Measurements from ENCODE around the gene RNF212B. TPM values are rescaled to one million over a fixed set of nuclear protein-coding genes. Genes with fewer than 3 reads are reported as not detected.
"Not testable (repeated sequence)": the region's sequence is repeated elsewhere in the genome, so short reads cannot be mapped to it uniquely, and the experiment has no call there.

The RNF212B gene
- total RNA-seq, 1 donor from 2014 or later = not detected

GRCh38 chr14:23249824-23250223 is 12.1 kb downstream of the RNF212B start:
- no peak for TF ChIP-seq CTCF (IDR thresholded peaks at IDR 0.05; ENCODE audit: borderline replicate concordance)
- intact Hi-C loops (cut with micrococcal nuclease) = no loop called here
- Histone ChIP-seq H3K27ac (replicated peaks) (no peak overlapping the region), H3K27me3 (ENCODE audit: low read depth) (peaks cover 25% of the 10 kb centered on the region), H3K36me3 (no peaks in the 10 kb centered on the region), H3K4me1 (no peaks in the 10 kb centered on the region), H3K9me3 (replicated peaks) (no peaks in the 10 kb centered on the region), H3K4me3 (no peak overlapping the region)
- no peak for DNase-seq

- H3K9me3 ChIP-seq (replicated peaks) = no peaks in the 10 kb centered on the region
- intact Hi-C loops (cut with micrococcal nuclease) = no loop called here
- DNase-seq = no peak
- no peaks in the 10 kb centered on the region for H3K4me1 ChIP-seq
- TF ChIP-seq CTCF (IDR thresholded peaks at IDR 0.05; ENCODE audit: borderline replicate concordance) = no peak
- H3K4me3 ChIP-seq = no peak overlapping the region
- H3K36me3 ChIP-seq = no peaks in the 10 kb centered on the region
- no peak overlapping the region for H3K27ac ChIP-seq (replicated peaks)
- peaks cover 30% of the 10 kb centered on the region for H3K27me3 ChIP-seq (ENCODE audit: low read depth)
Measured at GRCh38 chr14:23252006-23252405, 14.3 kb downstream of the RNF212B start.

- H3K9me3 ChIP-seq (replicated peaks) = no peaks in the 10 kb centered on the region
- no peak overlapping the region for H3K4me3 ChIP-seq
- H3K27ac ChIP-seq (replicated peaks) = no peak overlapping the region
- H3K4me1 ChIP-seq = no peaks in the 10 kb centered on the region
- DNase-seq = no peak
- intact Hi-C loops (cut with micrococcal nuclease) = no loop called here
- peaks cover 33% of the 10 kb centered on the region for H3K27me3 ChIP-seq (ENCODE audit: low read depth)
- no peak for TF ChIP-seq CTCF (IDR thresholded peaks at IDR 0.05; ENCODE audit: borderline replicate concordance)
- H3K36me3 ChIP-seq = no peaks in the 10 kb centered on the region
Measured at GRCh38 chr14:23252420-23253333, 14.9 kb downstream of the RNF212B start.

GRCh38 chr14:23258256-23258655 is 20.5 kb downstream of the RNF212B start:
- Histone ChIP-seq H3K4me3 (no peak overlapping the region), H3K27me3 (ENCODE audit: low read depth) (peaks cover 45% of the 10 kb centered on the region), H3K36me3 (no peaks in the 10 kb centered on the region), H3K27ac (replicated peaks) (no peak overlapping the region), H3K4me1 (no peaks in the 10 kb centered on the region), H3K9me3 (replicated peaks) (no peaks in the 10 kb centered on the region)
- intact Hi-C loops (cut with micrococcal nuclease) = no loop called here
- DNase-seq = no peak
- no peak for TF ChIP-seq CTCF (IDR thresholded peaks at IDR 0.05; ENCODE audit: borderline replicate concordance)

- H3K27me3 ChIP-seq (ENCODE audit: low read depth) = peaks cover 42% of the 10 kb centered on the region
- no peaks in the 10 kb centered on the region for H3K4me1 ChIP-seq
- no peak overlapping the region for H3K27ac ChIP-seq (replicated peaks)
- no peaks in the 10 kb centered on the region for H3K9me3 ChIP-seq (replicated peaks)
- H3K4me3 ChIP-seq = no peak overlapping the region
- intact Hi-C loops (cut with micrococcal nuclease) = no loop called here
- H3K36me3 ChIP-seq = no peaks in the 10 kb centered on the region
- no peak for TF ChIP-seq CTCF (IDR thresholded peaks at IDR 0.05; ENCODE audit: borderline replicate concordance)
- no peak for DNase-seq
Measured at GRCh38 chr14:23259426-23259825, 21.7 kb downstream of the RNF212B start.

GRCh38 chr14:23260849-23261248 is 23.1 kb downstream of the RNF212B start:
- H3K4me3 ChIP-seq; H3K36me3 ChIP-seq; H3K9me3 ChIP-seq (replicated peaks); H3K27ac ChIP-seq (replicated peaks); H3K4me1 ChIP-seq; DNase-seq; intact Hi-C loops (cut with micrococcal nuclease): not testable (repeated sequence)
- H3K27me3 ChIP-seq (ENCODE audit: low read depth) = peaks cover 42% of the 10 kb centered on the region
